HL-60 (cell line): ENCODE data around the gene RHOD.

Source experiments
- CTCF ChIP-seq: IDR thresholded peaks from one replicate; pipeline ENCODE4 v1.5.1; 2011; ENCODE audit warnings: low read length, control low read depth, inconsistent platforms; ENCODE audit not compliant: insufficient read depth
- POLR2AphosphoS5 ChIP-seq: IDR thresholded peaks from 2 replicates; pipeline ENCODE4 v1.6.1; 2012; ENCODE audit warnings: low read depth
- REST ChIP-seq: IDR thresholded peaks from 2 replicates; pipeline ENCODE4 v1.6.1; 2012; ENCODE audit warnings: low read depth; ENCODE audit not compliant: insufficient replicate concordance

- TF ChIP-seq POLR2AphosphoS5 (no peak), CTCF (no peak), REST (no peak)
Observed at GRCh38 chr11:67098799-67099429, 42.3 kb downstream of the RHOD start.
